Activated CD4-positive, alpha-beta memory T cell treated with anti-CD3 and anti-CD28 coated beads for 36 hours (primary cell): ENCODE data around the gene CISH. TPM values are rescaled to one million over a fixed set of nuclear protein-coding genes. Genes with fewer than 3 reads are reported as not detected.

Source experiments
- CTCF ChIA-PET: fragments of 350-600 bp; sonication (Branson Sonifier 250); formaldehyde crosslinking; loops from one replicate; lab custom pipeline; 2021; ENCODE audit warnings: antibody characterized with exemption, inconsistent platforms; lab: Charles Lee
- POLR2A ChIA-PET: fragments of 350-600 bp; sonication (Branson Sonifier 250); formaldehyde crosslinking; loops from one replicate; lab custom pipeline; 2021; ENCODE audit warnings: antibody characterized with exemption; lab: Charles Lee
- DNase-seq: peaks from one replicate; pipeline ENCODE4 v3.0.0-alpha.2; 2020
- H3K27ac Mint-ChIP-seq: one replicate; pipeline ENCODE4 v1.8.0; 2021; ENCODE audit warnings: mixed read lengths
- H3K27me3 Mint-ChIP-seq: one replicate; pipeline ENCODE4 v1.8.0; 2021; ENCODE audit warnings: mixed read lengths
- H3K36me3 Mint-ChIP-seq: one replicate; pipeline ENCODE4 v1.8.0; 2021; ENCODE audit warnings: mixed read lengths
- H3K4me1 Mint-ChIP-seq: one replicate; pipeline ENCODE4 v1.8.0; 2021; ENCODE audit warnings: low read depth, mixed read lengths
- H3K4me3 Mint-ChIP-seq: one replicate; pipeline ENCODE4 v1.8.0; 2021; ENCODE audit warnings: mild to moderate bottlenecking, mixed read lengths
- H3K9me3 Mint-ChIP-seq: one replicate; pipeline ENCODE4 v1.8.0; 2021; ENCODE audit warnings: mixed read lengths
- intact Hi-C: fragments of 100-400 bp; cut with micrococcal nuclease; formaldehyde crosslinking; loops from one replicate; pipeline ENCODE4 v1.15.1; 2023
- total RNA-seq, 2 experiments: library from RNA; stranded (reverse); gene quantifications; one replicate each; pipeline ENCODE4 v1.2.3, GENCODE V29; 2021

The CISH gene
- total RNA-seq, 2 experiments from 2014 or later: 319 TPM

GRCh38 chr3:50572801-50573371, 38.7 kb downstream of the CISH start:
- POLR2A ChIA-PET: interaction anchor here (0.6 to 14.0 kb wide), 7 partner anchors 17 to 798 kb away, joined by 3 to 1013 read pairs (median 5); partner anchors contain the start of genes CISH, MAPKAPK3 and ZMYND10
- CTCF ChIA-PET: interaction anchor here (0.6 to 14.6 kb wide), 19 partner anchors 8 to 816 kb away, joined by 3 to 908 read pairs (median 4); partner anchors contain the start of genes CISH, CYB561D2, MANF and MAPKAPK3
- Mint-ChIP-seq H3K4me1 (peaks cover 65% of the 10 kb centered on the region), H3K9me3 (no peaks in the 10 kb centered on the region), H3K36me3 (peaks cover 75% of the 10 kb centered on the region), H3K27ac (peak overlapping the region; percentile 95), H3K4me3 (peak overlapping the region; percentile 99), H3K27me3 (no peaks in the 10 kb centered on the region)
- DNase-seq: peak; percentile 80
- intact Hi-C loops: loop anchor here (1.0 to 5.0 kb wide), 6 partner anchors 15 to 812 kb away; partner anchors contain the start of genes DOCK3 and MANF

- peak; percentile 91 for DNase-seq
- peaks cover 67% of the 10 kb centered on the region for H3K4me1 Mint-ChIP-seq
- intact Hi-C loops: loop anchor here (1.0 to 5.0 kb wide), 4 partner anchors 29 to 100 kb away; partner anchors contain the start of gene DOCK3
- ChIA-PET CTCF (interaction anchor here (0.6 to 14.6 kb wide), 18 partner anchors 9 to 817 kb away, joined by 3 to 908 read pairs (median 5); partner anchors contain the start of genes CISH, CYB561D2, MANF and MAPKAPK3), POLR2A (interaction anchor here (1.0 to 14.0 kb wide), 5 partner anchors 18 to 798 kb away, joined by 3 to 1013 read pairs (median 26); partner anchors contain the start of genes CISH, MAPKAPK3 and ZMYND10)
- H3K36me3 Mint-ChIP-seq: peaks cover 70% of the 10 kb centered on the region
- peak overlapping the region; percentile 95 for H3K27ac Mint-ChIP-seq
- H3K4me3 Mint-ChIP-seq: peak overlapping the region; percentile 99
- no peaks in the 10 kb centered on the region for H3K9me3 Mint-ChIP-seq
- no peaks in the 10 kb centered on the region for H3K27me3 Mint-ChIP-seq
These were observed 39.4 kb downstream of the CISH start for GRCh38 chr3:50572158-50572557.

- DNase-seq: no peak
- ChIA-PET POLR2A (interaction anchor here (2.3 to 14.0 kb wide), 4 partner anchors 19 to 234 kb away, joined by 5 to 1013 read pairs (median 268); partner anchors contain the start of genes CISH and MAPKAPK3), CTCF (interaction anchor here (1.7 to 14.6 kb wide), 7 partner anchors 10 to 233 kb away, joined by 6 to 908 read pairs (median 16); partner anchors contain the start of genes CISH and MAPKAPK3)
- H3K4me1 Mint-ChIP-seq: peaks cover 71% of the 10 kb centered on the region
- peak overlapping the region; percentile 99 for H3K4me3 Mint-ChIP-seq
- no peaks in the 10 kb centered on the region for H3K27me3 Mint-ChIP-seq
- peak overlapping the region; percentile 95 for H3K27ac Mint-ChIP-seq
- H3K9me3 Mint-ChIP-seq: no peaks in the 10 kb centered on the region
- H3K36me3 Mint-ChIP-seq: peaks cover 65% of the 10 kb centered on the region
- intact Hi-C loops: loop anchor here (5.0 kb wide), 1 partner anchor 101 kb away; the partner anchor contains the start of gene DOCK3
These were observed 40.1 kb downstream of the CISH start for GRCh38 chr3:50571486-50571885.

- H3K27ac Mint-ChIP-seq: peak overlapping the region; percentile 95
- H3K9me3 Mint-ChIP-seq: no peaks in the 10 kb centered on the region
- ChIA-PET POLR2A (interaction anchor here (1.1 to 14.0 kb wide), 6 partner anchors 10 to 233 kb away, joined by 3 to 1013 read pairs (median 16); partner anchors contain the start of genes CISH, CYB561D2, MAPKAPK3 and NPRL2), CTCF (interaction anchor here (0.7 to 14.6 kb wide), 9 partner anchors 11 to 819 kb away, joined by 3 to 908 read pairs (median 13); partner anchors contain the start of genes CISH, CYB561D2, MAPKAPK3 and NPRL2)
- peak overlapping the region; percentile 99 for H3K4me3 Mint-ChIP-seq
- peaks cover 67% of the 10 kb centered on the region for H3K4me1 Mint-ChIP-seq
- peaks cover 58% of the 10 kb centered on the region for H3K36me3 Mint-ChIP-seq
- no peak for DNase-seq
- H3K27me3 Mint-ChIP-seq: no peaks in the 10 kb centered on the region
- intact Hi-C loops: loop anchor here (5.0 kb wide), 1 partner anchor 102 kb away; the partner anchor contains the start of gene DOCK3
These were observed 40.9 kb downstream of the CISH start for GRCh38 chr3:50570508-50571279.

- CTCF ChIA-PET: interaction anchor here (1.5 to 14.6 kb wide), 7 partner anchors 12 to 820 kb away, joined by 6 to 908 read pairs (median 13); partner anchors contain the start of genes CISH and MAPKAPK3
These were observed 42.4 kb downstream of the CISH start, which contains the start of gene HEMK1 for GRCh38 chr3:50568947-50569749. TSS of gene HEMK1 (plus strand) at chr3:50569522. CDS start at chr3:50571105, 1,583 bp downstream.

GRCh38 chr3:50567386-50568167, 44.0 kb downstream of the CISH start, which contains the start of gene C3orf18:
TSS of gene C3orf18 (minus strand) at chr3:50567747. CDS start at chr3:50565699, 2,048 bp downstream.
- DNase-seq: peak; percentile 98
- H3K4me3 Mint-ChIP-seq: peak within 1 kb of the TSS; percentile 99
- H3K27me3 Mint-ChIP-seq: no peaks in the 10 kb centered on the region
- H3K27ac Mint-ChIP-seq: peak within 1 kb of the TSS; percentile 95
- intact Hi-C loops: loop anchor here (5.0 kb wide), 1 partner anchor 210 kb away; the partner anchor contains the start of gene TMEM115
- ChIA-PET POLR2A (interaction anchor here (1.2 to 14.0 kb wide), 3 partner anchors 23 to 217 kb away, joined by 3 to 1013 read pairs (median 510); partner anchors contain the start of genes CISH, CYB561D2, MAPKAPK3 and NPRL2), CTCF (interaction anchor here (0.7 to 14.6 kb wide), 7 partner anchors 18 to 138 kb away, joined by 3 to 908 read pairs (median 9); partner anchors contain the start of genes CISH, DOCK3 and MAPKAPK3)
- H3K4me1 Mint-ChIP-seq: peaks cover 42% of the 10 kb centered on the region
- no peaks in the 10 kb centered on the region for H3K9me3 Mint-ChIP-seq
- peaks cover 37% of the 10 kb centered on the region for H3K36me3 Mint-ChIP-seq

More at GRCh38 chr3:50568947-50569749, 42.4 kb downstream of the CISH start, which contains the start of gene HEMK1:
- DNase-seq: peak; percentile 98
- H3K9me3 Mint-ChIP-seq: no peaks in the 10 kb centered on the region
- POLR2A ChIA-PET: interaction anchor here (0.8 to 14.0 kb wide), 8 partner anchors 9 to 232 kb away, joined by 3 to 1013 read pairs (median 4); partner anchors contain the start of genes CISH, CYB561D2, MAPKAPK3 and NPRL2
- intact Hi-C loops: loop anchor here (1.0 to 5.0 kb wide), 2 partner anchors 212 to 931 kb away; partner anchors contain the start of genes DCAF1 and TMEM115
- peak within 1 kb of the TSS; percentile 95 for H3K27ac Mint-ChIP-seq
- H3K4me1 Mint-ChIP-seq: peaks cover 56% of the 10 kb centered on the region
- peak within 1 kb of the TSS; percentile 99 for H3K4me3 Mint-ChIP-seq
- peaks cover 49% of the 10 kb centered on the region for H3K36me3 Mint-ChIP-seq
- H3K27me3 Mint-ChIP-seq: no peaks in the 10 kb centered on the region

- DNase-seq: no peak
- H3K27ac Mint-ChIP-seq: peak overlapping the region; percentile 23
- peaks cover 36% of the 10 kb centered on the region for H3K4me1 Mint-ChIP-seq
- no peaks in the 10 kb centered on the region for H3K27me3 Mint-ChIP-seq
- ChIA-PET POLR2A (interaction anchor here (1.2 to 14.0 kb wide), 3 partner anchors 23 to 216 kb away, joined by 3 to 1013 read pairs (median 510); partner anchors contain the start of genes CISH, CYB561D2, MAPKAPK3 and NPRL2), CTCF (interaction anchor here (1.0 to 14.6 kb wide), 6 partner anchors 17 to 108 kb away, joined by 4 to 908 read pairs (median 10); partner anchors contain the start of genes CISH, DOCK3 and MAPKAPK3)
- peaks cover 32% of the 10 kb centered on the region for H3K36me3 Mint-ChIP-seq
- intact Hi-C loops: loop anchor here (5.0 kb wide), 1 partner anchor 210 kb away; the partner anchor contains the start of gene TMEM115
- H3K9me3 Mint-ChIP-seq: no peaks in the 10 kb centered on the region
- peak overlapping the region; percentile 76 for H3K4me3 Mint-ChIP-seq
These were observed 44.6 kb downstream of the CISH start for GRCh38 chr3:50567011-50567385.

- Mint-ChIP-seq H3K4me3 (no peak overlapping the region), H3K4me1 (peaks cover 20% of the 10 kb centered on the region), H3K27ac (no peak overlapping the region), H3K27me3 (no peaks in the 10 kb centered on the region), H3K9me3 (no peaks in the 10 kb centered on the region), H3K36me3 (peaks cover 6% of the 10 kb centered on the region)
- ChIA-PET POLR2A (interaction anchor here (0.9 kb wide), 1 partner anchor 49 kb away, joined by 3 read pairs; no protein-coding TSS in a partner anchor), CTCF (no interaction called here)
- intact Hi-C loops: no loop called here
- no peak for DNase-seq
These were observed 47.3 kb downstream of the CISH start for GRCh38 chr3:50564321-50564720.

GRCh38 chr3:50563867-50564266, 47.7 kb downstream of the CISH start:
- no peak for DNase-seq
- intact Hi-C loops: no loop called here
- Mint-ChIP-seq H3K4me1 (peaks cover 20% of the 10 kb centered on the region), H3K9me3 (no peaks in the 10 kb centered on the region), H3K36me3 (peaks cover 6% of the 10 kb centered on the region), H3K27ac (no peak overlapping the region), H3K27me3 (no peaks in the 10 kb centered on the region), H3K4me3 (no peak overlapping the region)
- ChIA-PET POLR2A (no interaction called here), CTCF (no interaction called here)
